ENCODE measurements around the gene TACC2.
"Not testable (repeated sequence)": the region's sequence is repeated elsewhere in the genome, so short reads cannot be mapped to it uniquely, and the experiment has no call there.

Gene TACC2

GRCh38 chr10:122190176-122190943 is 201.4 kb downstream of the TACC2 start:
- DNase-seq (ENCODE audit: low spot score): no peak

GRCh38 chr10:122191936-122192541 is 203.1 kb downstream of the TACC2 start:
- no peak for DNase-seq (ENCODE audit: low spot score)

- no peak for DNase-seq (ENCODE audit: low spot score)
Measured at GRCh38 chr10:122194251-122194650, 205.3 kb downstream of the TACC2 start.

GRCh38 chr10:122196218-122196617 is 207.3 kb downstream of the TACC2 start:
- no peak for DNase-seq (ENCODE audit: low spot score)

GRCh38 chr10:122197611-122198222 is 208.8 kb downstream of the TACC2 start:
- no peak for DNase-seq (ENCODE audit: low spot score)

- no peak for DNase-seq (ENCODE audit: low spot score)
Measured at GRCh38 chr10:122198631-122199030, 209.7 kb downstream of the TACC2 start.

GRCh38 chr10:122199070-122199469 is 210.1 kb downstream of the TACC2 start:
- DNase-seq (ENCODE audit: low spot score): no peak

- DNase-seq (ENCODE audit: low spot score): no peak
Measured at GRCh38 chr10:122199689-122200088, 210.7 kb downstream of the TACC2 start.

- no peak for DNase-seq (ENCODE audit: low spot score)
Measured at GRCh38 chr10:122201401-122201800, 212.4 kb downstream of the TACC2 start.

- not testable (repeated sequence) for DNase-seq (ENCODE audit: low spot score)
Measured at GRCh38 chr10:122203180-122203579, 214.2 kb downstream of the TACC2 start.

- DNase-seq (ENCODE audit: low spot score): no peak
Measured at GRCh38 chr10:122204691-122205489, 215.9 kb downstream of the TACC2 start.

- peak; percentile 30 for DNase-seq (ENCODE audit: low spot score)
Measured at GRCh38 chr10:122206471-122207065, 217.6 kb downstream of the TACC2 start.

- no peak for DNase-seq (ENCODE audit: low spot score)
Measured at GRCh38 chr10:122207163-122207562, 218.2 kb downstream of the TACC2 start.

- DNase-seq (ENCODE audit: low spot score): no peak
Measured at GRCh38 chr10:122207596-122207995, 218.6 kb downstream of the TACC2 start.

- no peak for DNase-seq (ENCODE audit: low spot score)
Measured at GRCh38 chr10:122208571-122209430, 219.8 kb downstream of the TACC2 start.

- no peak for DNase-seq (ENCODE audit: low spot score)
Measured at GRCh38 chr10:122210481-122211265, 221.7 kb downstream of the TACC2 start.

GRCh38 chr10:122213364-122213763 is 224.4 kb downstream of the TACC2 start:
- no peak for DNase-seq (ENCODE audit: low spot score)

GRCh38 chr10:122213766-122214165 is 224.8 kb downstream of the TACC2 start:
- no peak for DNase-seq (ENCODE audit: low spot score)

- no peak for DNase-seq (ENCODE audit: low spot score)
Measured at GRCh38 chr10:122216047-122216446, 227.1 kb downstream of the TACC2 start.

GRCh38 chr10:122219340-122219739 is 230.4 kb downstream of the TACC2 start:
- no peak for DNase-seq (ENCODE audit: low spot score)
